Esophagus muscularis mucosa (tissue), 3 donors: ENCODE measurements around the gene HPRT1.

Source experiments
- CTCF ChIP-seq, 3 experiments: fragments of 200-600 bp in 2 of 3; fragments of 450-650 bp in 1 of 3; sonication (generic) in 2 of 3; IDR thresholded peaks; one replicate each; pipeline ENCODE4 v1.5.1; 2017 to 2019; ENCODE audit warnings: antibody characterized with exemption in 3 of 3, mild to moderate bottlenecking in 2 of 3, moderate library complexity in 1 of 3
- POLR2A ChIP-seq: fragments of 450-650 bp; IDR thresholded peaks from one replicate; pipeline ENCODE4 v1.6.1; 2017; ENCODE audit warnings: antibody characterized with exemption, moderate library complexity, mild to moderate bottlenecking, low read depth

- TF ChIP-seq POLR2A (no peak), CTCF (IDR thresholded peaks at IDR 0.05) (no peak)
Observed at GRCh38 chrX:134542485-134542884, 82.5 kb downstream of the HPRT1 start.
